ENCODE measurements around the gene TRAF3IP3. TPM values are rescaled to one million over a fixed set of nuclear protein-coding genes. Genes with fewer than 3 reads are reported as not detected.

The TRAF3IP3 gene
- total RNA-seq, 2 donors from 2014 or later, result 3.3 to 12.3 TPM

DNA sequence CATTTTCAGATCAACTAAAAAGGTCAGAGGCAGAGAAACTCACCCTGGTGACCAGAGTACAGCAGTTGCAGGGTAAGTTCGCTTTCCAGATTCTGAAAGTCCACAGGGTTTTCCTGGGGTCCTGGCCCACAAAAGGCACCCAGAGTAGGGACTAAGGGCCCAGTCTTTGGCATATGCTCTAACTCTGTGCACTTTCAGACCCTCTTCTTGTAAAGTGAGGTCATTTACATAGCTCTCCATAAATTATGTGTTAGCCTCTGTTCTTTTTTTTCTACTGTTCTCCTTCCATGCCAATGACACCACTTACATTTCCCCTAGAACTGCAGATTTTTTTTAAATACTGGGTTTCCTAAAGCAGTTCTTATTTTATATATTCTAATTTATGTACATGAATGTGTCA lies 22.2 kb downstream of the TRAF3IP3 start:
- TF ChIP-seq, protein P1, sequence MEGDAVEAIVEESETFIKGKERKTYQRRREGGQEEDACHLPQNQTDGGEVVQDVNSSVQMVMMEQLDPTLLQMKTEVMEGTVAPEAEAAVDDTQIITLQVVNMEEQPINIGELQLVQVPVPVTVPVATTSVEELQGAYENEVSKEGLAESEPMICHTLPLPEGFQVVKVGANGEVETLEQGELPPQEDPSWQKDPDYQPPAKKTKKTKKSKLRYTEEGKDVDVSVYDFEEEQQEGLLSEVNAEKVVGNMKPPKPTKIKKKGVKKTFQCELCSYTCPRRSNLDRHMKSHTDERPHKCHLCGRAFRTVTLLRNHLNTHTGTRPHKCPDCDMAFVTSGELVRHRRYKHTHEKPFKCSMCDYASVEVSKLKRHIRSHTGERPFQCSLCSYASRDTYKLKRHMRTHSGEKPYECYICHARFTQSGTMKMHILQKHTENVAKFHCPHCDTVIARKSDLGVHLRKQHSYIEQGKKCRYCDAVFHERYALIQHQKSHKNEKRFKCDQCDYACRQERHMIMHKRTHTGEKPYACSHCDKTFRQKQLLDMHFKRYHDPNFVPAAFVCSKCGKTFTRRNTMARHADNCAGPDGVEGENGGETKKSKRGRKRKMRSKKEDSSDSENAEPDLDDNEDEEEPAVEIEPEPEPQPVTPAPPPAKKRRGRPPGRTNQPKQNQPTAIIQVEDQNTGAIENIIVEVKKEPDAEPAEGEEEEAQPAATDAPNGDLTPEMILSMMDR (IDR thresholded peaks at IDR 0.05), result no peak
- peaks cover 0 to 3% of the 10 kb centered on the region in 2 donors for H3K4me1 ChIP-seq (ENCODE audit: control insufficient read depth in 1 of 2, low read depth in 2 of 2)
- H3K4me3 ChIP-seq, result no peak overlapping the region
- no peak for DNase-seq (ENCODE audit: low spot score)
- H3K27me3 ChIP-seq (replicated peaks; ENCODE audit: insufficient read depth), result no peaks in the 10 kb centered on the region
- ATAC-seq (ENCODE audit: insufficient number of reproducible peaks, low FRiP score, low read depth), result no peak
- H3K9me3 ChIP-seq, result no peaks in the 10 kb centered on the region
- H3K36me3 ChIP-seq, result no peaks in the 10 kb centered on the region
- H3K27ac ChIP-seq, result no peak overlapping the region

DNA sequence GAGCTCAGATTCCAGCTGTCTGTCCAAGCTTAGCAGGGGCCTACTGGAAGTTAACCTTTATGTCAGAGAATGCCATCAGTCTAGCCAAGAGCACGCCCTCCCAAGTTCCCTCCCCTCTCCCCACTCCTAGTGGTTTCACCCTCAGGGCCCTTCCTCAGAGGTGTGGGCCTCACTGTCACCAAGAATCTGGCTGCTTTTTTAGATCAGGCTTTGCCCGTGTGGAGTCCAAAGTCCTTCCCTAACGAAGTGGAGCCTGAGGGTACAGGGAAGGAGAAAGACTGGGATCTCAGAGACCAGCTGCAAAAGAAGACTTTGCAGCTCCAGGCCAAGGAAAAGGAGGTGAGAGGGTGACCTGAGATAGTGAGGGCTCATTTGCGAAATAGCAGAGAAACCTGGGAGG lies 24.4 kb downstream of the TRAF3IP3 start:
- Histone ChIP-seq H3K36me3 (no peaks in the 10 kb centered on the region), H3K4me3 (no peak overlapping the region), H3K27ac (no peak overlapping the region), H3K27me3 (replicated peaks; ENCODE audit: insufficient read depth) (no peaks in the 10 kb centered on the region), H3K9me3 (no peaks in the 10 kb centered on the region), H3K4me1 (ENCODE audit: control insufficient read depth in 1 of 2, low read depth in 2 of 2) (peaks cover 7 to 18% of the 10 kb centered on the region in 2 donors)
- ATAC-seq (ENCODE audit: insufficient number of reproducible peaks, low FRiP score, low read depth) (no peak), DNase-seq (ENCODE audit: low spot score) (no peak)
- TF ChIP-seq, protein P1 (IDR thresholded peaks at IDR 0.05), result no peak

DNA sequence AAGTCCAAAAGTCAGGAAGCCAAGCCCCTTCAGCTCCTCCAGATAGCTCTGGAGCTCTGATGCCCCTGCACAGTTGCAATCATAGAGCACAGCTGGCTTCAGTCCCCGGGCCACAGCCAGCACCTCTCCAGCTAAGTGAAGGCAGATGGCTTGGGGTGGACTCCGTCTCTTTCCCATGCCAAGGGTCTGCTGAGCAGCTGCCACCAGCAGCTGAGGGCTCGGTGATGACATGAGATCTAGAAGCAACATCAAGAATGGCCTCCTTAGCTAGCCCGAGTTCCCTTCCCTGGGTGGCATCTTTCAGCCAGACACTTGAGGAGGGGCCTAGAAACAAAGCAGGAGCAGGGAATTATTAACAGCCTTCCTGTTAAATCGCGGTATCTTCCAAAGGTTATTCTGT lies 27.5 kb downstream of the TRAF3IP3 start:
- peak overlapping the region; percentile 86 for H3K4me3 ChIP-seq
- no peaks in the 10 kb centered on the region for H3K9me3 ChIP-seq
- TF ChIP-seq, protein P1 (IDR thresholded peaks at IDR 0.05), result no peak
- peaks cover 7 to 31% of the 10 kb centered on the region in 2 donors for H3K4me1 ChIP-seq (ENCODE audit: control insufficient read depth in 1 of 2, low read depth in 2 of 2)
- ATAC-seq (ENCODE audit: insufficient number of reproducible peaks, low FRiP score, low read depth) (no peak), DNase-seq (ENCODE audit: low spot score) (no peak)
- H3K27ac ChIP-seq, result no peak overlapping the region
- H3K36me3 ChIP-seq, result no peaks in the 10 kb centered on the region
- H3K27me3 ChIP-seq (replicated peaks; ENCODE audit: insufficient read depth), result no peaks in the 10 kb centered on the region

DNA sequence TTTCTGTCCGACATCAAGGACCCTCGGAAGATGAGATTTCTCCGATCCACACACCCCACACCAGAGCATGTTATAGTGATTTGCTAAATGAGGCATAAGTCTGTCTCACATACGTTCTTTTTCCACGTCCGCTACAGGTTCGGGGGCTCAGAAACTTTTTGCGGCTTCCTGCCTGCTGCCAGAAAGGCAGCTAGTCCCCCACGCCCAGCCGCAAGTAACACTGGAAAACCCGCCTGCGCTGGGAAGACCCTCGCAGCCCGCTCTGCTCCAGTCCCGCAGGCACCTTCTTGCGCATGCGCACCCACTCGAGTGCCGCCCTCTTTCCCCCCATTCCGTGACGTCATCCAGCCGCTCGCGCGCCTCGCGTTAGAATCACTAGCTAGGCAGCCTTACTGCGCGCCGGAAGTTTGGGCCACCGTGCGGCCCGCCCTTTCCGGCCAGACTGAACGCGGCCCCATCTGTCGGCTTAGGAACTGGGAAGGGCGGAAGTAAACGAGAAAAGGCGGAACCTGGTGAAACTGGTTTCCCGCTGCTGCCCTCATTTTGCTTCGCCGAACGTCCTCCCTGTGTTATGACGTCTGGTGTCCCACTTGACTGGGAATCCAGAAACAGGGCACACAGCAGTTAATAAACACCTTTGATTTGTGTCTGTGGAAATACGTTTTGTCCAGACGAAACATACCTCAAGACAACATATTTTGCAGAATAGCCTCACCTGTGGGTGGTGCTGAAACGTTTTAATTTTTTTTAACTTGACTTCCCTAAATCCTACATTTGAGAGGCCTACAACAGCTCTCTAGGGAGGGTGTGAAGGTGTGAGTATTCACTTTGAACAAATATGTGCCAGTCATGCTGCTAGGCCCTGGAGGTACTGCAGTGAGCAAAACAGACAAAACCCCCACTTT lies 28.7 kb downstream of the TRAF3IP3 start, which contains the start of gene C1orf74:
Gene C1orf74 (minus strand): TSS at position 295 of the 905 bp plus-strand sequence. CDS start 925 bp downstream, outside the sequence.
- Histone ChIP-seq H3K36me3 (no peaks in the 10 kb centered on the region), H3K4me1 (ENCODE audit: control insufficient read depth in 1 of 2, low read depth in 2 of 2) (peaks cover 7 to 31% of the 10 kb centered on the region in 2 donors), H3K27ac (peak within 1 kb of the TSS; percentile 77 to 85), H3K27me3 (replicated peaks; ENCODE audit: insufficient read depth) (no peaks in the 10 kb centered on the region), H3K9me3 (no peaks in the 10 kb centered on the region), H3K4me3 (peak within 1 kb of the TSS; percentile 86)
- TF ChIP-seq, protein P1 (IDR thresholded peaks at IDR 0.05), result no peak
- ATAC-seq (ENCODE audit: insufficient number of reproducible peaks, low FRiP score, low read depth) (peak; percentile 89), DNase-seq (ENCODE audit: low spot score) (peak; percentile 97)

DNA sequence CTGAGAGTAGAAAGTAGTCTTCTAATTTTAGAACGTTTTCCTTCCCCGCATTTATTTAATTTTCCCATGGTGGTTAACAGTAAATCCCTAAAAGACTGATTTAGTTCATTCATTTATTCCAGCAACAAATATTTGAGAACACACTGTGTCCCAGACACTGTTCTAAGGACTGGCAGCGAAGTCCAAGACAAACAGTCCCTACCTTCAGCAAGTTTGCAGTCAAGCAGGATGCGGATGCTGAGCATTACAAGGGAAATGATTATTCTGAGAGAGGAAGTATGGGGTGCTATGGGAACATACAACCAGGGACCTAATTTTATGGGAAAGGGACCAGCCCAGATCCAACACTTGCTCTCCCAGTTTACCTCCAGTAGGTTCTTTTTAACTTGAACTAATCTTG lies 29.7 kb downstream of the TRAF3IP3 start:
- H3K9me3 ChIP-seq, result no peaks in the 10 kb centered on the region
- TF ChIP-seq, protein P1 (IDR thresholded peaks at IDR 0.05), result no peak
- no peak for DNase-seq (ENCODE audit: low spot score)
- ATAC-seq (ENCODE audit: insufficient number of reproducible peaks, low FRiP score, low read depth), result no peak
- H3K4me3 ChIP-seq, result no peak overlapping the region
- no peaks in the 10 kb centered on the region for H3K36me3 ChIP-seq
- no peak overlapping the region for H3K27ac ChIP-seq
- peaks cover 7 to 31% of the 10 kb centered on the region in 2 donors for H3K4me1 ChIP-seq (ENCODE audit: control insufficient read depth in 1 of 2, low read depth in 2 of 2)
- no peaks in the 10 kb centered on the region for H3K27me3 ChIP-seq (replicated peaks; ENCODE audit: insufficient read depth)

Data from thoracic aorta (tissue), 2 donors.